Lower lobe of right lung (tissue), 2 donors: ENCODE measurements around the gene SSH2. TPM values are rescaled to one million over a fixed set of nuclear protein-coding genes. Genes with fewer than 3 reads are reported as not detected.

Source experiments
- ATAC-seq, 2 donors: fragments of 200-7000 bp; cut with Tn5 transposase; one replicate each; pipeline ENCODE4 v1.9.1; 2020 to 2022; ENCODE audit warnings: mild to moderate bottlenecking in 2 of 2, moderate library complexity in 2 of 2
- DNase-seq: peaks from one replicate; pipeline ENCODE4 v3.0.0-alpha.2; 2020
- H3K27ac ChIP-seq: fragments of 200-600 bp; one replicate; pipeline ENCODE4 v1.8.0; 2022
- H3K27me3 ChIP-seq: fragments of 200-600 bp; one replicate; pipeline ENCODE4 v1.8.0; 2022; ENCODE audit warnings: low read depth
- H3K36me3 ChIP-seq: fragments of 200-600 bp; one replicate; pipeline ENCODE4 v1.8.0; 2022; ENCODE audit warnings: mild to moderate bottlenecking
- H3K4me1 ChIP-seq: fragments of 200-600 bp; one replicate; pipeline ENCODE4 v1.8.0; 2022
- H3K4me3 ChIP-seq: fragments of 200-600 bp; one replicate; pipeline ENCODE4 v1.8.0; 2022; ENCODE audit warnings: mild to moderate bottlenecking
- H3K9me3 ChIP-seq: fragments of 200-600 bp; one replicate; pipeline ENCODE4 v1.8.0; 2022
- CTCF ChIP-seq: fragments of 200-600 bp; IDR thresholded peaks from one replicate; pipeline ENCODE4 v1.8.0; 2022; ENCODE audit warnings: antibody characterized with exemption, mild to moderate bottlenecking
- intact Hi-C: fragments of 100-400 bp; cut with DNase I; formaldehyde crosslinking; loops from one replicate; pipeline ENCODE4 v1.11.0; 2022
- total RNA-seq: library from RNA; stranded (reverse); fragmentation: NEBNext Ultra II Directional; extraction: Animal tissue kit (Norgen Biotek cat#: 25700); gene quantifications from one replicate; pipeline ENCODE4 v1.2.1, GENCODE V29; 2021
- donor health status: DM: no; HTN: yes; CAD: no; lungs with severe emphysema.

The SSH2 gene
- total RNA-seq, 1 donor from 2014 or later = 105 TPM

- Histone ChIP-seq H3K27ac (peak overlapping the region; percentile 11), H3K4me1 (peaks cover 20% of the 10 kb centered on the region), H3K4me3 (no peak overlapping the region), H3K27me3 (no peaks in the 10 kb centered on the region), H3K9me3 (no peaks in the 10 kb centered on the region), H3K36me3 (peaks cover 81% of the 10 kb centered on the region)
- DNase-seq (no peak), ATAC-seq (no peak)
- intact Hi-C loops = no loop called here
- no peak for TF ChIP-seq CTCF
Measured at GRCh38 chr17:29698837-29699236, 231.2 kb downstream of the SSH2 start.

GRCh38 chr17:29698019-29698777 is 231.8 kb downstream of the SSH2 start:
- Histone ChIP-seq H3K27ac (peak overlapping the region; percentile 10), H3K4me3 (no peak overlapping the region), H3K36me3 (peaks cover 86% of the 10 kb centered on the region), H3K4me1 (peaks cover 20% of the 10 kb centered on the region), H3K27me3 (no peaks in the 10 kb centered on the region), H3K9me3 (no peaks in the 10 kb centered on the region)
- ATAC-seq (no peak), DNase-seq (no peak)
- intact Hi-C loops = no loop called here
- TF ChIP-seq CTCF = no peak

- no peaks in the 10 kb centered on the region for H3K27me3 ChIP-seq
- ATAC-seq = no peak
- peaks cover 20% of the 10 kb centered on the region for H3K4me1 ChIP-seq
- no peaks in the 10 kb centered on the region for H3K9me3 ChIP-seq
- no peak overlapping the region for H3K27ac ChIP-seq
- DNase-seq = no peak
- intact Hi-C loops = no loop called here
- TF ChIP-seq CTCF = no peak
- H3K36me3 ChIP-seq = peaks cover 84% of the 10 kb centered on the region
- no peak overlapping the region for H3K4me3 ChIP-seq
Measured at GRCh38 chr17:29697371-29697770, 232.7 kb downstream of the SSH2 start.

- H3K27me3 ChIP-seq = no peaks in the 10 kb centered on the region
- H3K4me1 ChIP-seq = peaks cover 20% of the 10 kb centered on the region
- no peak overlapping the region for H3K4me3 ChIP-seq
- no peak for DNase-seq
- no peak overlapping the region for H3K27ac ChIP-seq
- no peaks in the 10 kb centered on the region for H3K9me3 ChIP-seq
- TF ChIP-seq CTCF = no peak
- no peak for ATAC-seq
- intact Hi-C loops = no loop called here
- H3K36me3 ChIP-seq = peaks cover 63% of the 10 kb centered on the region
Measured at GRCh38 chr17:29694918-29695563, 235.0 kb downstream of the SSH2 start.

GRCh38 chr17:29693751-29694150 is 236.3 kb downstream of the SSH2 start:
- DNase-seq = no peak
- H3K27me3 ChIP-seq = no peaks in the 10 kb centered on the region
- H3K36me3 ChIP-seq = peaks cover 61% of the 10 kb centered on the region
- H3K4me1 ChIP-seq = peaks cover 7% of the 10 kb centered on the region
- intact Hi-C loops = no loop called here
- TF ChIP-seq CTCF = no peak
- ATAC-seq = no peak
- no peak overlapping the region for H3K4me3 ChIP-seq
- no peaks in the 10 kb centered on the region for H3K9me3 ChIP-seq
- no peak overlapping the region for H3K27ac ChIP-seq
